MV-4-11 (cell line): Measurements from ENCODE around the gene GBP2.
"Not testable (repeated sequence)": the region's sequence is repeated elsewhere in the genome, so short reads cannot be mapped to it uniquely, and the experiment has no call there.

Experiments
- DNase-seq: peaks from one replicate; lab custom pipeline; 2025; lab: John Stamatoyannopoulos, UW

Gene GBP2

GRCh38 chr1:89126602-89127565 lies 970 bp upstream of the GBP2 start:
- peak; percentile 66 for DNase-seq

GRCh38 chr1:89125240-89125912 lies 538 bp downstream of the GBP2 start:
- no peak for DNase-seq

- no peak for DNase-seq
Measured at GRCh38 chr1:89121641-89122040, 4.3 kb downstream of the GBP2 start.

GRCh38 chr1:89114662-89115061 lies 11.3 kb downstream of the GBP2 start:
- DNase-seq = no peak

GRCh38 chr1:89112871-89113613 lies 12.9 kb downstream of the GBP2 start:
- DNase-seq = no peak

DNA sequence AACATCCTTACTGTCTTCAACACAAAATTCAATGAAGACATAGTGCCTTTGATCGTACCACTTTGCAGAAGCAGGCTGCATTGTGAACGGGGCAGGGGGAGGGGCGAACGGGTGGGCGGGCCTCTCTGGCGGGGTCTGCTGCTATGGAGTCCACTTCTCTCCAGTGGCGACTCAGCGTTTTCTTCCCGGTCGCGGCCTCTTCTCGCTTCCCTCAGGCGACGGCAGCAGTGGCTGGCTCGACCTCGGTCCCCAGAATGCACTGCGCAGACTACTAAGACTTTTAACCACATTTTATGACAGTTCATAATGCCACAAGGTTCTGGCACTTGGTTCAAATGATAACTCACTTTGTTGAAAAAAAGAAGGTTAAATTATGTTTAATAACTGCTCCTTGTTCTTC lies 21.2 kb downstream of the GBP2 start:
- no peak for DNase-seq

- DNase-seq = no peak
Measured at GRCh38 chr1:89104147-89104546, 21.8 kb downstream of the GBP2 start.

- DNase-seq = no peak
Measured at GRCh38 chr1:89102021-89102420, 23.9 kb downstream of the GBP2 start.

DNA sequence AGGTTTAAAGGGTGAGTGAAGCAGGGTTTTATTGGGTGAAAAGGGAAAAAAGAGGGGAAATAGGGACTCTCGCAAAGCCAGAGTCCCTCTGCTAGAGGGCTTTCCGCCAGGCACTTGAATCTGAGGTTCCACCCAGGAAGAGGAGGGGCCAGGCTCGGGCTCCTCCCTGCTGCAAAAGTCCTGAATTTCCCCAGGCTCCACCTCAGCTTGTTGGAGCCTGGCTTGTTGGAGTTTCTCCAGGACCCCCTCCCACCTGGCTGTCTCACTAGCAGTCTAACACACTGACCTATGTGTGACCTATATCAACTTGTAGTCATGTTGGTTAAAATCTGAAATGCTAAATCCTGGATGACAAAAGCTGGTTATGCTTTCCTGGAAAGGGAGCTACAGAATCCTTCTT lies 25.5 kb downstream of the GBP2 start:
- no peak for DNase-seq

DNA sequence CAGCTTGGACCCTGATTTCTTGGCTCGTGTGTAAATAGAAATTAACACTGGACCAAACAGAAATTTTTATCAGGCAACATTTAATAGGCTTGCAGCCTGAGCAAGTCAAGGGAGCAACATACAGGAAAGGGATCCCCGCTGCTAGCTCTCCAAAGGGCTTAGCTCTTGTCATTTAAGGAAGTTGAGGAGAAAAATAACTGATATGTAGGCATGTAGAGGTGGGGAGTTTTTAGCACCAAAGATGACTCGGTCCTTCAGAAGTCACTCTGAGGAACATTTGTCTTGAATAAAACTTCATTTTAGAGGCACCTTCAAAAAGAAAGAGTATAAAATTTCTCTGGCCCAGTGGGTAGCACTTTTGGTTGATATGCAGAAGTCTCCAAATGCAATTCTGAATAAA lies 27.1 kb downstream of the GBP2 start:
- DNase-seq = peak; percentile 35

- no peak for DNase-seq
Measured at GRCh38 chr1:89095737-89096136, 30.2 kb downstream of the GBP2 start.

GRCh38 chr1:89089962-89090361 lies 36.0 kb downstream of the GBP2 start:
- DNase-seq = no peak

- peak; percentile 34 for DNase-seq
Measured at GRCh38 chr1:89088572-89088971, 37.3 kb downstream of the GBP2 start.

DNA sequence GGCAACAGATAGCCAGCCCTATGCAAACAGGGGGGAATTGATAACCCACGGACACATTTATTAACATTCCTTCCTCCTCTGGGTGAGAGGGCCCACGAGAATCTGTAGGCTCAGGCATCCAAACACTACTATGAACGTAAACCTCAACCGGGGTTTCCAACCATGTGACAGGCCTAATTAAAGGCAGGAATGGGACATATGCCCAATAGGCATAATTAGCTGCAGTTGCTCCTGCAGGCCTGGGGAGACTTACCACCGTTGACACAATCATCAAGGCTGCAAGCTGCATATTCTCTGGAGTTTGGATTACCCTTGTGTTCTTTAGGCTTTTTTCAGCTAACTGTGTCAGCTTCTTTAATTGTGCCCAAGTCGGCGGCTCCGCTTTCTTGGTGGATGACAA lies 38.7 kb downstream of the GBP2 start:
- no peak for DNase-seq

- DNase-seq = peak; percentile 23
Measured at GRCh38 chr1:89085781-89086180, 40.1 kb downstream of the GBP2 start.

- peak; percentile 78 for DNase-seq
Measured at GRCh38 chr1:89081005-89081404, 44.9 kb downstream of the GBP2 start.

- not testable (repeated sequence) for DNase-seq
Measured at GRCh38 chr1:89080068-89080467, 45.8 kb downstream of the GBP2 start.

- DNase-seq = not testable (repeated sequence)
Measured at GRCh38 chr1:89072466-89073065, 53.3 kb downstream of the GBP2 start.

DNA sequence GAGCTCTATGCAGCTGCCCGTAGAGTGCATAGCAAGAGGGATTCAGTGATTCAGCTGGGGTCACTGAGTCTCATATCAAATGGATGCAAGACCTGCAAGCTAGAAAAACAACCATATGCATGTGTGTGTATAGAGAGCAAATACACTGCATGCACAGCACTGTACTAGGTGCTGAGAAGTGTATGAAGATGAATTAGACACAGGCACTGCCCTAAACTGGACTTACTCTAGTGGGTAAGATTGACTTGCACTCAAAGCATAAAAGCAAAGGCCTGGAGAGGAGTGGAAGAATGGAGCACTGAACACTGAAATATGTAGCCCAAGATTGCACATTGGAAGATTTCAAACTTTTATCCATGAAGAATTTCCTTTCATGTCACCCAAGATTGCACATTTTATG lies 55.4 kb downstream of the GBP2 start:
- DNase-seq = no peak

- no peak for DNase-seq
Measured at GRCh38 chr1:89069951-89070350, 56.0 kb downstream of the GBP2 start.

DNA sequence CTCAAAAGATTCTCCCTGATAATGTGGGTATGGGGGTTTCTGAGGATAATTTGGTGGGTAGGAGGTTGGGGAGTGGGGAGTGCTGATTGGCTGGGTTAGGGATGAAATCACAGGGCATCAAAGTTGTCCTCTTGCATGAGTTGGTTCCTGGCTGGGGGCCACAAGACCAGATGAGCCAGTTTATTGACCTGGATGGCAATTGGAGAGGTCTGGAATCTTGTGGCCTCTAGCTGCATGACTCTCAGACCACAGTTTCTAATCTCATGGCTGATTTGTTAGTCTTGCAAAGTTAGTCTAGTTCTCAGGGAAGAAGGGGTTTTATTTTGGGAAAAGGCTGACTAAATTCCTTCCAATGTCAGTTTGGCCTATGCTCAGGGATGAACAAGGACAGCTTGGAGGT lies 57.6 kb downstream of the GBP2 start:
- no peak for DNase-seq
